SKM-1 treated with dmso at 0.1 percent for 144 hours (cell line): ENCODE measurements around the gene DNASE1L3.

Experiments used
- DNase-seq: peaks from one replicate; lab custom pipeline; 2025; ENCODE audit not compliant: unreplicated experiment; lab: John Stamatoyannopoulos, UW

Gene DNASE1L3

DNA sequence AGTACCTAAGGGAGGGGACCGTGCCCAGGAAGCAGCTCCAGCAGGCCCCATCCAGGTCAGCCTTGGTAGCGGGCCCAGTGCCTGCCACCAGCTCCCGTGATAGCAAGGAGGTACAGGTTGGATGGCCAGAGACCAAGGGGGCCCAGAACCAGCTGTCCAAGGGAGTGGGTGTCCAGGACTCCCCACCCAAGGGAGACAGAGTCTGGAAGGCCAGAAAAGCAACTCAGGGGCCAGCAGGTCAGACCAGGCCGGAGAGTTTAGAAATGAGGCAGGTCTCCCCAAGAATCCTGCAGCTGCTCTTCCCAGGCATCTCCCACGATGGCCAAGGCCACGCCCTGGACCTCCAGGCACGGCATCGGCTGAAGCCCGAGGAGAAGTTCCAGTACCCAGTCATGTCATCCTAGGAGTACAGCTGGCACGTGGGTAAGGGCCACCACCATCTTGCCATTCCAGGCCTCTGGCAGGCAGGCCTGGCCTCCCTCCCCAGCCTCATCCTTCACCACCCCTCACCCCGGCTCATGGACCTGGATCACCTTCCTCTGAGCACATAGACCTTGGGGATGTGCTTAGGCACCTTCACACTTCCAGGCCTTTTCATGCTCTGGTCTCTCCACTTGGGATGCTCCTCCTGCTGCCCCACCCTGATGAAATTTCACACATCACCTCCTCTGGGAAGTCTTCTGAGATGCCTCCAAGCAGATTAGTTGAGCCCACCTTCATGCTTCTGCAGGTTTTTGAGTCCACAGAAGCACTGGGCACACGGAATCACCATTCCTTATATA, 30.5 kb downstream of the DNASE1L3 start:
- no peak for DNase-seq

DNA sequence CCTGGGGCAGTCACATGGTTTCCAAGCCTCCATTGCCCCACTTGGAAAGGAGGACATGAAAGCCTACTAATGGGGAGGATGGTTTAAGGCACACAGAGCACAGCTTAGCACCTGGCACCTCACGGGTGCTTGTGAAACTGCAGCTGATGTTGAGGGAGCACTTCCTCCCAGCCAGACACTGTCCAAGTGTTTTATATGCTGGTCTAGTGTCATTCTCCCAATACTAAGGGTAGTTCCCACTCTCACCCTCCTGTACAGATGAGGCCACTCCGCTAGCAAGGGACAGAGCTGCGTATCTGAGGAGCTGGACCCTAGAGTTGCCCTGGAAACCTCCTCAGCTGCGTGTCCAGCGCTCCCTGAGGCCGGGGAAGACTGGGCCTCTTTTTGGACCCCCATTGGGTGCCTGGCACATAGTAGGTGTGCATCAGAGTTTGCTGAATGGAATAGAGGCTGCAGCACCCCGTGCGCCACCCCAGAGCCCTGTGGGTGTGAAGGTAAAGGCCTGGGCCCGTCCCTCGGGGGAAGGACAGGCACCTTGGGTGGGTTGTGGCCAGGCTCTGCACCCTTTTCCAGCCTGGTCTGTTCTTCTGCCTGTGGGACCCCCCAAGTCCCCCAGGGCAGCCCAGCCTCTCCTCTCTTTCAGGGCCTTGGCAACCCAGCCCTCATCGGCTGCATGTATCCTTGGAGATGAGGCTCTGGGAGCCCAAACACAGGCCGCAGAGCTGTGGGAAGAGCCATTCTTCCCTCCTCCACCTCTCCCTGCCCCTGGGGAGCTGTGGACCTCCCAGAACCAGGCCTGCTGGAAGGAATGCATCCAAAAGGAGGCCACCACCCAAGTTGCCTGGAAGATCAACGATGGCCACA, 31.3 kb downstream of the DNASE1L3 start:
- no peak for DNase-seq

- no peak for DNase-seq
Observed at GRCh38 chr3:58178528-58179234, 32.1 kb downstream of the DNASE1L3 start.

DNA sequence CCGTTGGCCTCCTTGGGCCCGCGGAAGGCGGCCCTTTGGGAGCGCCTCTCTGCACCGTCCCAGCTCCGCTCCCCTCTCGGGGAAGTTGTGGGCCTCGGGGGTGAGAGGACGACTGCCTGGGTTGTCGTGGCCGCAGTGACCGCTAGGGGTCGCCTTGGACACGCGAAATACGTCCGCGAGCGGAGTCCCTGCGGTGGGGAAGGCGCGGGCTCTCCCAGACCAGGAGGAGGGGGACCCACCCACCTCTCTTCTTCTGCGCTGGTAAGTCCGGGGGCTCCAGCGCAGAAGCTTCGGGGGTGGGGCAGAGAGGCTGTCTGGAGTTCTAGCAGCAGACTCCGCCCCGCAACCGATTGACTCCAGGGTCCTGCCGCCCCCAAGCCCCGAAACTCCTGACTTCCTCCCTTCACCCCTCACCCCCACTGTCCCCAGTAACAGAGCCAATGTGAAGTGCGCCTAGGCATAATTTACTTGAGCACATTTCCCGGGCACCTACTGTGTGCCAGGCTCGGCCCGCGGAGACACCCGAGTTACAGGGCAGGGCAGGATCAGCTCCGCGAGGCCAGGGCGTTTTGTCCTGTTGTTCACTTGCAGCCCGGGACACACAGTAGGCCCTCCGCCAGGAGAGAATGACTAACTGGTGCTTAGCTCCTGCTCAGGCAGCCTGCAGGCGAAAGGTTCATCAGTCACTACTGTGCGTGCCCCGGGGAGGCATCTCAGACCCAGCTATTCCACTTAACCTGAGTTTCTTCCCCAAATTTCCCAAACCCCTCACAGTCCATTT, 32.8 kb downstream of the DNASE1L3 start:
- peak; percentile 81 for DNase-seq

DNA sequence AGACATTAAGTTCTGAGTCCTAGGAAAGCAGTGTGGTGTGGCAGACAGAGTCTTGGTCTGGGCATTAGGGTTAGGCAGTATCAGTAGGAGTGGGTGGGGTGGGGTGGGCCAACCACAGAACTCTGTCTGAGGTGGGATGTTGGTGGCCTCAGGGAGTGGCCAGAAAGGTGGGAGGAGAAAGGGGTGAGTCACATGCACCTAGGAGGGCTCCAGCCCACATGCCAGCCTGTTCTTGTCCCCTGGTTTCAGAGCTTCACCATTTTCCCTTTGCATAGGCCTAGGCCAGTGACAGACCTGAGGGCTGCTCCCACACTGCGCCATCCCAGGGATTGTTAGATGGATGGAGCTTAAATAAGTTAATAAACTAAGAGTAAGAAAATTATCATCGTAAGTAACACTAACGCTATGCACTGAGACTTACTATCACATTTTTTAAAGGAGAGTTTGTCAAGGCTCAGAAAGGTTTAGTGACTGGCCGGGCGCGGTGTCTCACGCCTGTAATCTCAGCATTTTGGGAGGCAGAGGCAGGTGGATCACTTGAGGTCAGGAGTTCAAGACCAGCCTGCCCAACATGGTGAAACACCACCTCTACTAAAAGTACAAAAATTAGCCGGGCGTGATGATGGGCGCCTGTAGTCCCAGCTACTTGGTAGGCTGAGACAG, 33.8 kb downstream of the DNASE1L3 start:
- no peak for DNase-seq

GRCh38 chr3:58176185-58176530, 34.6 kb downstream of the DNASE1L3 start:
- DNase-seq = no peak

GRCh38 chr3:58175437-58176184, 35.2 kb downstream of the DNASE1L3 start:
- no peak for DNase-seq

DNA sequence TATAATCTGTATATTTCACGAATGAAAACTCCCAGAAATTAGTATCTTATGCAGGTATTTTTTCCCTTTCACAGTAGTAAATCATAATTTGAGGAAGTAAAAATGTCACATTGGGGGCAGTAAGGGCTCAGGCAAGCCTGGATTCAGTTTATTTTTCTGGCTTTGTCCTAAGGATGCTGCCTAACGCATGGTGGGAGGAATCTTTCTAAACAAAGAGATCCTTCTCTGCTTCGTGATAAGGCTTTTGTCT, 35.7 kb downstream of the DNASE1L3 start:
- DNase-seq = no peak

GRCh38 chr3:58173669-58174398, 36.9 kb downstream of the DNASE1L3 start:
- no peak for DNase-seq

- DNase-seq = no peak
Observed at GRCh38 chr3:58173029-58173668, 37.6 kb downstream of the DNASE1L3 start.

DNA sequence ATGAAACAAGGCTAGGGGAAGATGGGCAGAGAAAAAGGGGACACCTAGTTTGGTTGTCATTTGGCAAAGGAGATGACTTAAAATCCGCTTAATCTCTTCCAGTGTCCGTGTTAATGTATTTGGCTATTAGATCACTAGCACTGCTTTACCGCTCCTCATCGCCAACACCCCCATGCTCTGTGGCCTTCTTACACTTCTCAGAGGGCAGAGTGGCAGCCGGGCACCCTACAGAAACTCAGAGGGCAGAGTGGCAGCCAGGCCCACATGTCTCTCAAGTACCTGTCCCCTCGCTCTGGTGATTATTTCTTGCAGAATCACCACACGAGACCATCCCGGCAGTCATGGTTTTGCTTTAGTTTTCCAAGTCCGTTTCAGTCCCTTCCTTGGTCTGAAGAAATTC, 39.6 kb downstream of the DNASE1L3 start:
- no peak for DNase-seq

- DNase-seq = no peak
Observed at GRCh38 chr3:58170376-58170775, 40.4 kb downstream of the DNASE1L3 start.

DNA sequence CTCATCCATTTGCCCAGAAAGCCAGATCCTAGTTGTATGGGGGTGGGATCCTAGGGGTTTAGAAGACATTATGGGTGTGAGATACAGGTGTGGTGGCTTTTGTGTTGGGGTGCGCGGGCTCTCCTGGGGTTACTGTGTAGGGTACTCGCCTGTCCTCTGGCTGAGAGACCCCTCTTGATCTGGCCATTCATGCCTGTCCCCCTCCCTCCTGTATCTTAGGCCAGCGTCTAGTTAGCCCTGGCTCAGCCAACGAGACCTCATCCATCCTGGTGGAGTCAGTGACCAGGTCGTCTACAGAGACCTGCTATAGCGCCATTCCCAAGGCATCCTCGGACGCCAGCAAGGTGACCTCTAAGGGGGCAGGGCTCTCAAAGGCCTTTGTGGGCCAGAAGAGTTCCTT, 41.4 kb downstream of the DNASE1L3 start:
- DNase-seq = no peak

- DNase-seq = no peak
Observed at GRCh38 chr3:58168498-58168897, 42.3 kb downstream of the DNASE1L3 start.

GRCh38 chr3:58167431-58168351, 43.1 kb downstream of the DNASE1L3 start:
- DNase-seq = peak; percentile 50

DNA sequence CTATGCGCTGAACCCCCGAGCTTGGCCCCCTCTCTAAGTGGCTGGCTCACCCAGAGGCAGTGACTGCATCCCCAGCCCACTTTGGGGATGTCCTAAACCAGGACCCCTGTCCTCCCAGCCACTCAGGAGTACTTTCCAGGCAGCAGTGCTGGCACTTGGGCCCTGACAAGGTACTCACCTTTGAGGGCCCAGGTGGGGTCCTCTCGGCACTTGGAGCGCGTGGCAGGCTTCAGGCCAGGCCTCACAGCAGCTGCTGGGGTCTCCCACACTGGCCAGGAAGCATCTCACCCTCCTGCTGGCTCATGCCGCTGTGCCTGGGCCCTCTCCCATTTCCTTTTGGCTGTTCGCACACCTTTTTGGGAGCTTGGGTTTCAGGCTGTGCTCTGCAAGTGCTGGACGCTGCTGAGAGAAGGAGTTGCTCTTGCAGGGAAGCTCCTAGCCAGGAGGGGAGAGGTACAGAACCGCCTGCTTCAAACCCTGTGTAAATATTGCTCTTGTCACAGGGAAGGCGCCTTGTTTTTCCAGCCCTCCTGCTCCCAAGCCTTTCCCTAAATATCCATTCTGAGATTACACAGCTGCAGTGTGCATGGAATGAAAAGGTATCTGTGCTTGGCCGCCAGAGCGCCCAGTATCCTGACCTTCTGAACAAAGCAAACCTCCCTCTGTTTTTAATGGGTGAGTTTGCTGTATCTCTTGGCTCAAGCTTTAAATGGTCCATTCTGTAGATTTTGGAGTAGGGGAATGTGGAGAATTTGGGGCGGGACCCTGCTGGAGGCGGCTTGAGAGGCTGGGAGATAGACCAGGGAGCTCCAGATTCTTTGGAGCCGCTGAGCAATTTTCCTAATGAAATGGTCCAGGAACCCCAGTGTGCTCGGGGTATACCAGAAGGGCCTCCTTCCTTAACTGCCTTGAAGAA, 45.6 kb downstream of the DNASE1L3 start:
- no peak for DNase-seq
